ENCODE results near the gene AXIN1.

The AXIN1 gene

GRCh38 chr16:290015-290680 lies 62.4 kb downstream of the AXIN1 start:
- Mint-ChIP-seq H3K27ac (no peak overlapping the region), H3K27me3 (ENCODE audit: low read depth) (no peaks in the 10 kb centered on the region), H3K36me3 (ENCODE audit: low read depth) (peaks cover 15% of the 10 kb centered on the region), H3K4me1 (ENCODE audit: low read depth) (no peaks in the 10 kb centered on the region), H3K9me3 (no peaks in the 10 kb centered on the region), H3K4me3 (no peak overlapping the region)
- DNase-seq (ENCODE audit: low spot score): no peak

- Mint-ChIP-seq H3K4me3 (no peak overlapping the region), H3K27me3 (ENCODE audit: low read depth) (no peaks in the 10 kb centered on the region), H3K27ac (no peak overlapping the region), H3K9me3 (no peaks in the 10 kb centered on the region), H3K36me3 (ENCODE audit: low read depth) (peaks cover 15% of the 10 kb centered on the region), H3K4me1 (ENCODE audit: low read depth) (no peaks in the 10 kb centered on the region)
- no peak for DNase-seq (ENCODE audit: low spot score)
Observed at GRCh38 chr16:289395-289997, 63.0 kb downstream of the AXIN1 start.

GRCh38 chr16:287981-288920 lies 64.3 kb downstream of the AXIN1 start:
- no peaks in the 10 kb centered on the region for H3K9me3 Mint-ChIP-seq
- peaks cover 15% of the 10 kb centered on the region for H3K36me3 Mint-ChIP-seq (ENCODE audit: low read depth)
- no peaks in the 10 kb centered on the region for H3K27me3 Mint-ChIP-seq (ENCODE audit: low read depth)
- H3K4me1 Mint-ChIP-seq (ENCODE audit: low read depth): no peaks in the 10 kb centered on the region
- no peak for DNase-seq (ENCODE audit: low spot score)
- H3K27ac Mint-ChIP-seq: no peak overlapping the region
- no peak overlapping the region for H3K4me3 Mint-ChIP-seq

- Mint-ChIP-seq H3K36me3 (ENCODE audit: low read depth) (peaks cover 12% of the 10 kb centered on the region), H3K4me1 (ENCODE audit: low read depth) (no peaks in the 10 kb centered on the region), H3K9me3 (no peaks in the 10 kb centered on the region), H3K27ac (no peak overlapping the region), H3K27me3 (ENCODE audit: low read depth) (no peaks in the 10 kb centered on the region), H3K4me3 (no peak overlapping the region)
- no peak for DNase-seq (ENCODE audit: low spot score)
Observed at GRCh38 chr16:287298-287811, 65.2 kb downstream of the AXIN1 start.

- no peaks in the 10 kb centered on the region for H3K27me3 Mint-ChIP-seq (ENCODE audit: low read depth)
- no peaks in the 10 kb centered on the region for H3K9me3 Mint-ChIP-seq
- no peak overlapping the region for H3K27ac Mint-ChIP-seq
- H3K36me3 Mint-ChIP-seq (ENCODE audit: low read depth): peaks cover 11% of the 10 kb centered on the region
- H3K4me1 Mint-ChIP-seq (ENCODE audit: low read depth): no peaks in the 10 kb centered on the region
- DNase-seq (ENCODE audit: low spot score): no peak
- no peak overlapping the region for H3K4me3 Mint-ChIP-seq
Observed at GRCh38 chr16:286491-287297, 65.8 kb downstream of the AXIN1 start.

GRCh38 chr16:285146-286055 lies 67.1 kb downstream of the AXIN1 start:
- Mint-ChIP-seq H3K9me3 (no peaks in the 10 kb centered on the region), H3K27ac (no peak overlapping the region), H3K27me3 (ENCODE audit: low read depth) (peaks cover 3% of the 10 kb centered on the region), H3K4me1 (ENCODE audit: low read depth) (no peaks in the 10 kb centered on the region), H3K4me3 (no peak overlapping the region), H3K36me3 (ENCODE audit: low read depth) (peaks cover 7% of the 10 kb centered on the region)
- no peak for DNase-seq (ENCODE audit: low spot score)

GRCh38 chr16:284204-285120 lies 68.1 kb downstream of the AXIN1 start:
- H3K27ac Mint-ChIP-seq: no peak overlapping the region
- DNase-seq (ENCODE audit: low spot score): no peak
- H3K4me1 Mint-ChIP-seq (ENCODE audit: low read depth): no peaks in the 10 kb centered on the region
- no peaks in the 10 kb centered on the region for H3K9me3 Mint-ChIP-seq
- no peak overlapping the region for H3K4me3 Mint-ChIP-seq
- H3K36me3 Mint-ChIP-seq (ENCODE audit: low read depth): peaks cover 7% of the 10 kb centered on the region
- H3K27me3 Mint-ChIP-seq (ENCODE audit: low read depth): peaks cover 3% of the 10 kb centered on the region

GRCh38 chr16:283033-283805 lies 69.3 kb downstream of the AXIN1 start, which contains the start of gene PDIA2:
Gene PDIA2, plus strand, starts transcription at chr16:283164. Its CDS starts 6 bp downstream, at chr16:283170.
- peaks cover 6% of the 10 kb centered on the region for H3K4me1 Mint-ChIP-seq (ENCODE audit: low read depth)
- no peak within 1 kb of the TSS for H3K27ac Mint-ChIP-seq
- no peaks in the 10 kb centered on the region for H3K9me3 Mint-ChIP-seq

GRCh38 chr16:282491-282890 lies 70.0 kb downstream of the AXIN1 start:
- Mint-ChIP-seq H3K36me3 (ENCODE audit: low read depth) (peaks cover 2% of the 10 kb centered on the region), H3K27ac (no peak overlapping the region), H3K27me3 (ENCODE audit: low read depth) (peaks cover 7% of the 10 kb centered on the region), H3K9me3 (no peaks in the 10 kb centered on the region), H3K4me3 (no peak overlapping the region), H3K4me1 (ENCODE audit: low read depth) (peaks cover 6% of the 10 kb centered on the region)
- no peak for DNase-seq (ENCODE audit: low spot score)

More at GRCh38 chr16:283033-283805, 69.3 kb downstream of the AXIN1 start, which contains the start of gene PDIA2:
- Mint-ChIP-seq H3K4me3 (no peak within 1 kb of the TSS), H3K36me3 (ENCODE audit: low read depth) (peaks cover 6% of the 10 kb centered on the region), H3K27me3 (ENCODE audit: low read depth) (peaks cover 7% of the 10 kb centered on the region)
- no peak for DNase-seq (ENCODE audit: low spot score)

- no peak for DNase-seq (ENCODE audit: low spot score)
- Mint-ChIP-seq H3K27me3 (ENCODE audit: low read depth) (peaks cover 14% of the 10 kb centered on the region), H3K27ac (no peak overlapping the region), H3K9me3 (no peaks in the 10 kb centered on the region), H3K4me1 (ENCODE audit: low read depth) (peaks cover 6% of the 10 kb centered on the region), H3K36me3 (ENCODE audit: low read depth) (no peaks in the 10 kb centered on the region), H3K4me3 (no peak overlapping the region)
Observed at GRCh38 chr16:281660-282255, 70.8 kb downstream of the AXIN1 start.

Measured in T-helper 2 cell treated with Interferon-gamma antibody and Interleukin-4, amounts not matched to agents 5 μg/mL and 100 μg/mL, for 36 hours (primary cell).